HepG2 (cell line): ENCODE results near the gene FBLIM1. TPM values are rescaled to one million over a fixed set of nuclear protein-coding genes. Genes with fewer than 3 reads are reported as not detected.

Source experiments
- ASH2L ChIP-seq: fragments of 300-600, 200-600 bp; sonication (generic); IDR thresholded peaks from 2 replicates; pipeline ENCODE4 v1.7.0; 2017; ENCODE audit warnings: low read depth, mild to moderate bottlenecking, moderate library complexity, mixed read lengths, low read length; ENCODE audit not compliant: insufficient read length
- ATF7 ChIP-seq, 2 experiments: fragments of 450-650 bp in 1 of 2; sonication (generic) in 1 of 2; formaldehyde crosslinking in 1 of 2; IDR thresholded peaks; 2 replicates each; pipeline versions ENCODE4 v1.4.0 to v1.6.1; 2016 to 2020; ENCODE audit warnings: antibody characterized with exemption in 1 of 2, mild to moderate bottlenecking in 1 of 2, missing genetic modification reagents in 1 of 2
- NPAS2 ChIP-seq: sonication (generic); formaldehyde crosslinking; IDR thresholded peaks from 2 replicates; pipeline ENCODE4 v1.8.0; 2022; ENCODE audit warnings: mild to moderate bottlenecking, missing genetic modification reagents, borderline replicate concordance
- NRL ChIP-seq: sonication (generic); formaldehyde crosslinking; IDR thresholded peaks from 2 replicates; pipeline ENCODE4 v1.5.0; 2020; ENCODE audit warnings: missing genetic modification reagents, mild to moderate bottlenecking, moderate library complexity, borderline replicate concordance
- PHB2 ChIP-seq: fragments of 450-650 bp; IDR thresholded peaks from 2 replicates; pipeline ENCODE4 v1.6.1; 2018; ENCODE audit not compliant: partially characterized antibody
- SP2 ChIP-seq: sonication (generic); formaldehyde crosslinking; IDR thresholded peaks from 2 replicates; pipeline ENCODE4 v1.5.1; 2020; ENCODE audit warnings: mild to moderate bottlenecking, missing genetic modification reagents
- SSRP1 ChIP-seq: IDR thresholded peaks from 2 replicates; pipeline ENCODE4 v1.6.1; 2016; ENCODE audit warnings: control low read depth
- TAF1 ChIP-seq: sonication (generic); formaldehyde crosslinking; IDR thresholded peaks from 2 replicates; pipeline ENCODE4 v1.4.0; 2020; ENCODE audit warnings: missing genetic modification reagents
- TGIF2 ChIP-seq: IDR thresholded peaks from 2 replicates; pipeline ENCODE4 v1.6.1; 2016; ENCODE audit warnings: control low read depth, missing compliant biosample characterization
- TOE1 ChIP-seq: sonication (generic); formaldehyde crosslinking; IDR thresholded peaks from 2 replicates; pipeline ENCODE4 v1.4.0; 2020; ENCODE audit warnings: mild to moderate bottlenecking, missing genetic modification reagents
- TP53 ChIP-seq: sonication (generic); formaldehyde crosslinking; conservative IDR thresholded peaks from 2 replicates; pipeline ENCODE4 v1.4.0; 2020; ENCODE audit warnings: missing genetic modification reagents
- ZBTB21 ChIP-seq: sonication (generic); formaldehyde crosslinking; IDR thresholded peaks from 2 replicates; pipeline ENCODE4 v1.4.0; 2020; ENCODE audit warnings: missing genetic modification reagents
- ZC3H4 ChIP-seq: sonication (generic); formaldehyde crosslinking; IDR thresholded peaks from 2 replicates; pipeline ENCODE4 v1.4.0; 2020; ENCODE audit warnings: missing genetic modification reagents, borderline replicate concordance
- ZFY ChIP-seq: sonication (generic); formaldehyde crosslinking; IDR thresholded peaks from 2 replicates; pipeline ENCODE4 v1.4.0; 2020; ENCODE audit warnings: missing genetic modification reagents
- ZNF543 ChIP-seq: sonication (generic); formaldehyde crosslinking; IDR thresholded peaks from 2 replicates; pipeline ENCODE4 v1.4.0; 2020; ENCODE audit warnings: mild to moderate bottlenecking, missing genetic modification reagents
- ZNF615 ChIP-seq: sonication (generic); formaldehyde crosslinking; IDR thresholded peaks from 2 replicates; pipeline ENCODE4 v1.5.0; 2020; ENCODE audit warnings: mild to moderate bottlenecking, missing genetic modification reagents, borderline replicate concordance
- ZNF75D ChIP-seq: sonication (generic); formaldehyde crosslinking; IDR thresholded peaks from 2 replicates; pipeline ENCODE4 v1.8.1; 2023; ENCODE audit warnings: missing genetic modification reagents, mild to moderate bottlenecking, borderline replicate concordance
- ZNF891 ChIP-seq: sonication (generic); formaldehyde crosslinking; IDR thresholded peaks from 2 replicates; pipeline ENCODE4 v1.5.0; 2020; ENCODE audit warnings: mild to moderate bottlenecking, missing genetic modification reagents
- ZSCAN21 ChIP-seq: sonication (generic); formaldehyde crosslinking; IDR thresholded peaks from 2 replicates; pipeline ENCODE4 v1.8.0; 2022; ENCODE audit warnings: mild to moderate bottlenecking, missing genetic modification reagents, moderate library complexity, borderline replicate concordance
- polyA plus RNA-seq, 8 experiments: library from polyadenylated mRNA; depleted of rRNA in 3 of 8; stranded (reverse) in 7 of 8; unstranded in 1 of 8; fragments of >200 nt; fragmentation: Illumina TruSeq in 4 of 8; extraction: Trizol in 4 of 8; gene quantifications; 2 replicates each; pipeline versions ENCODE4 v1.2.1 to v1.2.3, GENCODE V29; 2011 to 2016; ENCODE audit warnings: low read depth in 4 of 8, missing spikeins in 1 of 8, mixed read lengths in 1 of 8; ENCODE audit not compliant: insufficient read depth in 1 of 8
- total RNA-seq, 5 experiments: library from RNA; depleted of rRNA; stranded (reverse); fragments of >200 nt; fragmentation: Illumina TruSeq; extraction: Trizol; gene quantifications; 2 replicates each; pipeline ENCODE4 v1.2.3, GENCODE V29; 2016; ENCODE audit warnings: low read depth in 1 of 5
- TF ChIP-seq, protein P1 (sequence below): sonication (generic); formaldehyde crosslinking; IDR thresholded peaks from 2 replicates; pipeline ENCODE4 v1.8.0; 2022; ENCODE audit warnings: missing genetic modification reagents, mild to moderate bottlenecking, moderate library complexity, borderline replicate concordance
- TF ChIP-seq, protein P2 (sequence below): sonication (generic); formaldehyde crosslinking; IDR thresholded peaks from 2 replicates; pipeline ENCODE4 v1.4.0; 2020; ENCODE audit warnings: low read depth, mild to moderate bottlenecking, missing genetic modification reagents
- TF ChIP-seq, protein P3 (sequence below): sonication (generic); formaldehyde crosslinking; IDR thresholded peaks from 2 replicates; pipeline ENCODE4 v1.9.0; 2022; ENCODE audit warnings: missing genetic modification reagents, mild to moderate bottlenecking, borderline replicate concordance
- TF ChIP-seq, protein P4 (sequence below): sonication (generic); formaldehyde crosslinking; IDR thresholded peaks from 2 replicates; pipeline ENCODE4 v1.4.0; 2020; ENCODE audit warnings: missing genetic modification reagents, mild to moderate bottlenecking, borderline replicate concordance

FBLIM1 gene
- total and polyA plus RNA-seq, 2 of the 13 experiments (the other 11 are each of a cell fraction or from before 2014, with no cell fraction given) = 10.6 to 23.0 TPM

DNA sequence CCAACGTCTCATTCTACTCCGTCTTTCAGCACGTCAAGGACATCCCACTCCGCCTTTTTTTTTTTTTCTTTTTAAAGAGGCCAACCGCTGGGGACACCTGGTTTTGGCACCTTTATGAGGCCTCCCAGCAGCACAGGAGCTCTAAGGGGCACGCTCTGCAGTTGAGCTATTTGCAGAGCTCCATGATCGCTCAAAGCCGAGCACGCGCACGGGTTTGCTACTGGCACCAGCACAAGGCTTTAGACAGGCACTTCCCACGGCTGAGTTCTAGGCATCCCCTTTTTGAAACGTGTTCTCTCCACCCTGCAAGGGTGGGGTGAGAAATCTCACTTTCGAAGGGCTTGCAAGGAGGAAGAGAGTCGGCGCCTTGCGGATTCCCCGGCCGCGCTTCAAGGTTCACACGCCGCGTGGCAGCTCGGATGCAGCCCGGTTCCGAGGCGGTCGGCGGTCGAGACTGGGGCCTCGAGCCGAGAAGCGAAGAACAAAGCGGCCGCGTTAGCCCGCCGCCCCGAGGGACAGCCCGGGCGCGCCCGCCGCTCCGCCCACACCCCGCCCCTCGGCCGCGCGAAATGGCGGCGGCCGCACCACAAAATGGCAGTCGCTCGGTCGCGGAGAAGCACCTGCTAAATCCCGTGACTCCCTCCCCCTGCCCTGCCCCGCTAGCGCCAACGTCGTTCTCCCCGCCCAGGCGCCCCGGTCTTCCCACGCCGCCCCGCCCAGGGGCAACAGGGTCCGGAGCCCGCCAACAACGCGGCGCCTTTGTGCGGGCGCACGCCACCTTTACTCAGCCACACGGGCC lies 76.0 kb downstream of the FBLIM1 start (continued):
- TF ChIP-seq TGIF2 (CRISPR knock-in tag) (peak; percentile 51; the same call in 1 of the 2 replicates), ATF7 (IDR thresholded peaks at IDR 0.05) (no peak), ATF7 (CRISPR knock-in tag; IDR thresholded peaks at IDR 0.05) (no peak), SP2 (CRISPR knock-in tag) (no peak), TP53 (peak; percentile 71; the same call in 1 of the 2 replicates), PHB2 (no peak), ZBTB21 (CRISPR knock-in tag) (no peak), ZC3H4 (CRISPR knock-in tag) (no peak; the same call in 1 of the 2 replicates), ZFY (CRISPR knock-in tag) (peak; percentile 74), ZNF543 (CRISPR knock-in tag) (peak; percentile 54; the same call in 1 of the 2 replicates), NRL (peak; percentile 79; the same call in 1 of the 2 replicates), SSRP1 (peak; percentile 49; the same call in 1 of the 2 replicates), ZNF75D (no peak), TAF1 (CRISPR knock-in tag) (peak; percentile 79), ZNF615 (CRISPR knock-in tag) (no peak), ZNF891 (CRISPR knock-in tag) (peak; percentile 89; the same call in 1 of the 2 replicates), TOE1 (CRISPR knock-in tag) (no peak), ZSCAN21 (peak; percentile 80), ASH2L (peak; percentile 90), NPAS2 (CRISPR knock-in tag) (no peak)
- TF ChIP-seq, protein P1, sequence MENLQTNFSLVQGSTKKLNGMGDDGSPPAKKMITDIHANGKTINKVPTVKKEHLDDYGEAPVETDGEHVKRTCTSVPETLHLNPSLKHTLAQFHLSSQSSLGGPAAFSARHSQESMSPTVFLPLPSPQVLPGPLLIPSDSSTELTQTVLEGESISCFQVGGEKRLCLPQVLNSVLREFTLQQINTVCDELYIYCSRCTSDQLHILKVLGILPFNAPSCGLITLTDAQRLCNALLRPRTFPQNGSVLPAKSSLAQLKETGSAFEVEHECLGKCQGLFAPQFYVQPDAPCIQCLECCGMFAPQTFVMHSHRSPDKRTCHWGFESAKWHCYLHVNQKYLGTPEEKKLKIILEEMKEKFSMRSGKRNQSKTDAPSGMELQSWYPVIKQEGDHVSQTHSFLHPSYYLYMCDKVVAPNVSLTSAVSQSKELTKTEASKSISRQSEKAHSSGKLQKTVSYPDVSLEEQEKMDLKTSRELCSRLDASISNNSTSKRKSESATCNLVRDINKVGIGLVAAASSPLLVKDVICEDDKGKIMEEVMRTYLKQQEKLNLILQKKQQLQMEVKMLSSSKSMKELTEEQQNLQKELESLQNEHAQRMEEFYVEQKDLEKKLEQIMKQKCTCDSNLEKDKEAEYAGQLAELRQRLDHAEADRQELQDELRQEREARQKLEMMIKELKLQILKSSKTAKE (CRISPR knock-in tag) = peak; percentile 58; the same call in 1 of the 2 replicates
- TF ChIP-seq, protein P2, sequence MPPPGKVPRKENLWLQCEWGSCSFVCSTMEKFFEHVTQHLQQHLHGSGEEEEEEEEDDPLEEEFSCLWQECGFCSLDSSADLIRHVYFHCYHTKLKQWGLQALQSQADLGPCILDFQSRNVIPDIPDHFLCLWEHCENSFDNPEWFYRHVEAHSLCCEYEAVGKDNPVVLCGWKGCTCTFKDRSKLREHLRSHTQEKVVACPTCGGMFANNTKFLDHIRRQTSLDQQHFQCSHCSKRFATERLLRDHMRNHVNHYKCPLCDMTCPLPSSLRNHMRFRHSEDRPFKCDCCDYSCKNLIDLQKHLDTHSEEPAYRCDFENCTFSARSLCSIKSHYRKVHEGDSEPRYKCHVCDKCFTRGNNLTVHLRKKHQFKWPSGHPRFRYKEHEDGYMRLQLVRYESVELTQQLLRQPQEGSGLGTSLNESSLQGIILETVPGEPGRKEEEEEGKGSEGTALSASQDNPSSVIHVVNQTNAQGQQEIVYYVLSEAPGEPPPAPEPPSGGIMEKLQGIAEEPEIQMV (CRISPR knock-in tag) = 0 out of 2 replicates have a peak, but pooled peaks have one; percentile 39
- TF ChIP-seq, protein P3, sequence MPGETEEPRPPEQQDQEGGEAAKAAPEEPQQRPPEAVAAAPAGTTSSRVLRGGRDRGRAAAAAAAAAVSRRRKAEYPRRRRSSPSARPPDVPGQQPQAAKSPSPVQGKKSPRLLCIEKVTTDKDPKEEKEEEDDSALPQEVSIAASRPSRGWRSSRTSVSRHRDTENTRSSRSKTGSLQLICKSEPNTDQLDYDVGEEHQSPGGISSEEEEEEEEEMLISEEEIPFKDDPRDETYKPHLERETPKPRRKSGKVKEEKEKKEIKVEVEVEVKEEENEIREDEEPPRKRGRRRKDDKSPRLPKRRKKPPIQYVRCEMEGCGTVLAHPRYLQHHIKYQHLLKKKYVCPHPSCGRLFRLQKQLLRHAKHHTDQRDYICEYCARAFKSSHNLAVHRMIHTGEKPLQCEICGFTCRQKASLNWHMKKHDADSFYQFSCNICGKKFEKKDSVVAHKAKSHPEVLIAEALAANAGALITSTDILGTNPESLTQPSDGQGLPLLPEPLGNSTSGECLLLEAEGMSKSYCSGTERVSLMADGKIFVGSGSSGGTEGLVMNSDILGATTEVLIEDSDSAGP (CRISPR knock-in tag) = peak; percentile 97
- TF ChIP-seq, protein P4, sequence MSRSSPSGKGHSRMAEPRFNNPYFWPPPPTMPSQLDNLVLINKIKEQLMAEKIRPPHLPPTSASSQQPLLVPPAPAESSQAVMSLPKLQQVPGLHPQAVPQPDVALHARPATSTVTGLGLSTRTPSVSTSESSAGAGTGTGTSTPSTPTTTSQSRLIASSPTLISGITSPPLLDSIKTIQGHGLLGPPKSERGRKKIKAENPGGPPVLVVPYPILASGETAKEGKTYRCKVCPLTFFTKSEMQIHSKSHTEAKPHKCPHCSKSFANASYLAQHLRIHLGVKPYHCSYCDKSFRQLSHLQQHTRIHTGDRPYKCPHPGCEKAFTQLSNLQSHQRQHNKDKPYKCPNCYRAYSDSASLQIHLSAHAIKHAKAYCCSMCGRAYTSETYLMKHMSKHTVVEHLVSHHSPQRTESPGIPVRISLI (CRISPR knock-in tag) = peak; percentile 97
